Activated CD8-positive, alpha-beta memory T cell treated with anti-CD3 and anti-CD28 coated beads, Interleukin-2, amount 10 ng/mL, durations not matched to agents 7 days and 5 days (primary cell): ENCODE results near the gene NTPCR. TPM values are rescaled to one million over a fixed set of nuclear protein-coding genes. Genes with fewer than 3 reads are reported as not detected.

Experiments
- ATAC-seq: fragments of 150-1000 bp; cut with Tn5 transposase; one replicate; pipeline ENCODE4 v1.10.0; 2021; ENCODE audit warnings: moderate library complexity
- CTCF ChIA-PET: fragments of 350-600 bp; sonication (Branson Sonifier 250); formaldehyde crosslinking; loops from one replicate; lab custom pipeline; 2021; ENCODE audit warnings: antibody characterized with exemption; lab: Charles Lee
- DNase-seq: peaks from one replicate; pipeline ENCODE4 v3.0.0-alpha.2; 2020
- H3K27ac Mint-ChIP-seq: one replicate; pipeline ENCODE4 v1.8.0; 2021; ENCODE audit warnings: mild to moderate bottlenecking, mixed read lengths
- H3K27me3 Mint-ChIP-seq: one replicate; pipeline ENCODE4 v1.8.0; 2021; ENCODE audit warnings: mixed read lengths
- H3K36me3 Mint-ChIP-seq: one replicate; pipeline ENCODE4 v1.8.0; 2021; ENCODE audit warnings: mild to moderate bottlenecking, mixed read lengths
- H3K4me1 Mint-ChIP-seq: one replicate; pipeline ENCODE4 v1.8.0; 2021; ENCODE audit warnings: mixed read lengths
- H3K4me3 Mint-ChIP-seq: one replicate; pipeline ENCODE4 v1.8.0; 2021; ENCODE audit warnings: mild to moderate bottlenecking, moderate library complexity, mixed read lengths
- H3K9me3 Mint-ChIP-seq: one replicate; pipeline ENCODE4 v1.8.0; 2022; ENCODE audit warnings: low read depth, mixed read lengths
- total RNA-seq, 2 experiments: library from RNA; stranded (reverse); gene quantifications; one replicate each; pipeline ENCODE4 v1.2.3, GENCODE V29; 2021

Gene NTPCR
- 10 to 100 TPM; 27.2 to 27.5 TPM for total RNA-seq

DNA sequence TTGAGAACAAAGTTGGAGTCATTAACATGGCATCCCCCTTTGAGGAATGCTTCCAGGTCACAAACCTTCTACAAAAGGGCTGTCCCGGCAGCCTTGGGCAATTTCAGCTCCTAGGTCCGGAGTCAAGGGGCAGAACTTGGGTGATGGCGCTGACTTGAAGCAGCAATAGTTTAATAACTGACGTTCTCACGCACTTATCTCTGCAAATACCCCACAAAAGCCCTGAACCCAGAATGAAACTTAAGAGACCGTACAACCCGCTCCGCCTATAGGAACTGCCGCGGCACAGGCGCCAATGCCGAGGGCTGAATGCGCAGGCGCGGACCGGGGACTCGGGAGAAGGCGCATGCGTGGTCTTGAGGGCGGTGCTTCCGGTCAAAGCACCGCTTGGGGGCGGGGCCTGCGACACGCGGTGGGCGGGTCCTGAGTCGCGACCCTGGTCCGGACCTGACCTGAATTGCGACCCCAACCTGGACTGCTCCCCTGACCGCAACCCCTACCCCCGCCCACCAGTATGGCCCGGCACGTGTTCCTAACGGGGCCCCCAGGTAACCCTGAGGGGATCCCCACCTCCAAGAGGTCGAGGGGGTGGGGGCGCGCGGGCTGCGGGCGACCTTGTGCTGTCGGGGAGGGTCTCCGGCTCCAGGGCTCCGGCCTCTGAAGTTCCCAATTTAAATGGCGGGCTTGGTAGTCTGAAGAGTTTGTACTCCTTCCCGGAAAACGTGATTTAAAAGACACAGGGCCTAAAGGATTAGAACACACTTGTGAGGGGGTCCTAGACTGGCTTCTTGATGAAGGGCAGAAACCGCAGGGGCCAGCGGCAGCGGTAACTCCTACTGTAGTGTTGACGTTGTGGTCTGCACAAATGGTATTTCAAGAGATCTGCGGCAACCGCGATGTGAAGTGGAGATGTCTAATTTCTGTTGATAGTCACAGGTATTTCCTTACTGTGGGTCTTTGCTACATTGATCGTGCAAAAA lies at the start of gene NTPCR:
Gene NTPCR (plus strand): TSS at position 415 of the 980 bp plus-strand sequence. CDS start 100 bp downstream, at position 515.
- CTCF ChIA-PET, result interaction anchor here (0.8 kb wide), 1 partner anchor 10 kb away, joined by 3 read pairs; no protein-coding TSS in a partner anchor
- no peaks in the 10 kb centered on the region for H3K9me3 Mint-ChIP-seq
- H3K36me3 Mint-ChIP-seq, result peaks cover 10% of the 10 kb centered on the region
- peak within 1 kb of the TSS; percentile 97 for H3K4me3 Mint-ChIP-seq
- H3K27ac Mint-ChIP-seq, result peak within 1 kb of the TSS; percentile 94
- H3K4me1 Mint-ChIP-seq, result peaks cover 36% of the 10 kb centered on the region
- H3K27me3 Mint-ChIP-seq, result no peaks in the 10 kb centered on the region
- peak; percentile 96 for DNase-seq
- ATAC-seq, result peak; percentile 93

DNA sequence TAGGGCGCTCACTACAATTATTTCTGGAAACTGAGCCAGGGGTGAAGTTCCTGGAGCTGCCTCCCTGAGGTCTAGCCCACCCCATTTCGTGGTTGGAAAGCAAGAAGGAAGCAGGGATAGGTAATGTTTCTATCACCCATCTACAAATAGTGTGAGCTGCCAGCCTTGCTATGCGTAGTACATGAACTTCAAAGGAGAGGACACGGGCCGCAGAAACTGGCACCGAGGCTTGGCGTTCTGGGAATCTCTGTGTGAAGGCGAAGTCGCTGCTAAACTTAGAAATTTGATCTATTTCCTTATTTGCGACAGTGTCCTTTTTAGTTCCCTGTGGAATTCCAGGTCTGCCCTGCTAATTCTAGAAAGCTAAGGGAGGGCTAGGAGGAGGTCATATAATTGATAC lies 49.6 kb upstream of the NTPCR start:
- no peak for DNase-seq
- Mint-ChIP-seq H3K27ac (no peak overlapping the region), H3K36me3 (no peaks in the 10 kb centered on the region), H3K4me1 (peaks cover 27% of the 10 kb centered on the region), H3K27me3 (no peaks in the 10 kb centered on the region), H3K4me3 (no peak overlapping the region), H3K9me3 (no peaks in the 10 kb centered on the region)
- no peak for ATAC-seq
- CTCF ChIA-PET, result no interaction called here

DNA sequence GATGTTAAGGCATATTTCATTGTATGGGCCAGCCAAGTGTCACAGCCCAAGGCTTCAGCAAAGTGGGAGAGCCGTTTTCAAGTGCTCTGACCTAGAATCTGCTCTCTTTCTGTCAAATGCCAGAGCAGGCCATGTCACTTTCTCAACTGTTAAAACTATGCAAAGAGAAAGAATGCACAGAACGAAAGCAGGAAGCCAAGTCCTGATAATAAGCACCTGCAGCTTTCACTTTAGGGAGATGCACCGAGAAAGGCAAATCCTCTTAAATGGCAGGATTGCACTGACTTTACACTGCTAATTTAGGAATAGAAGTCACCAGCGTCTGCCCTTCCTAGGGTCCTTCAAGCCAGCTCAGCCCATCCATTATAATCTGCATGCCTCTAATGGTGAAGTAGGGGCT lies 49.2 kb upstream of the NTPCR start:
- Mint-ChIP-seq H3K36me3 (no peaks in the 10 kb centered on the region), H3K27me3 (no peaks in the 10 kb centered on the region), H3K4me3 (no peak overlapping the region), H3K9me3 (no peaks in the 10 kb centered on the region), H3K27ac (no peak overlapping the region), H3K4me1 (peaks cover 32% of the 10 kb centered on the region)
- DNase-seq (no peak), ATAC-seq (no peak)
- CTCF ChIA-PET, result no interaction called here

DNA sequence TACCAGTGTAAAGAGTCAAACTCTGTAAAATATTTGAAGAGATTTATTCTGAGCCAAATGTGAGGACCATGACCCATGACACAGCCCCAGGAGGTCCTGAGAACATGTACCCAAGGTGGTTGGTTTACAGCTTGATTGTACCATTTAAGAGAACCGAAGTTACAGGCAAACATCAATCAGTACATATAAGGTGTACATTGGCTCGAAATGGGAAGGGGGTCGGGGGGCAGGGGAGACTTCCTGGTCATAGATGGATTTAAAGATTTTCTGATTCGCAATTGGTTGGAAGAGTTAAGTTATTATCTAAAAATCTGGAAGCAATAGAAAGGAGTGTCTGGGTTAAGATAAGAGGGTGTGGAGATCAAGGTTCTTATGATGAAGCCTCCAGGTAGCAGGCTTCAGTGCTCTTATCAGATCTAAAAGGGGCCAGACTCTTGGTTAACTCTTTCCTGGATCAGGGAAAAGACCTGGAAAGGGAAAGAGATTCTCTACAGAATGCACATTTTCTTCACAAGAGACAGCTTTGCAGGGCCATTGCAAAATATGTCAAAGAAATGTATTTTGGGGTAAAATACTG lies 47.5 kb upstream of the NTPCR start:
- CTCF ChIA-PET, result no interaction called here
- H3K27me3 Mint-ChIP-seq, result no peaks in the 10 kb centered on the region
- peaks cover 34% of the 10 kb centered on the region for H3K4me1 Mint-ChIP-seq
- no peak overlapping the region for H3K4me3 Mint-ChIP-seq
- ATAC-seq (no peak), DNase-seq (no peak)
- no peaks in the 10 kb centered on the region for H3K9me3 Mint-ChIP-seq
- no peaks in the 10 kb centered on the region for H3K36me3 Mint-ChIP-seq
- H3K27ac Mint-ChIP-seq, result no peak overlapping the region

- Mint-ChIP-seq H3K4me3 (no peak overlapping the region), H3K4me1 (peaks cover 34% of the 10 kb centered on the region), H3K27ac (no peak overlapping the region), H3K27me3 (peaks cover 4% of the 10 kb centered on the region), H3K9me3 (no peaks in the 10 kb centered on the region), H3K36me3 (no peaks in the 10 kb centered on the region)
- DNase-seq, result no peak
- ATAC-seq, result no peak
- CTCF ChIA-PET, result interaction anchor here (0.9 to 1.3 kb wide), 2 partner anchors 10 to 203 kb away, joined by 3 to 4 read pairs; no protein-coding TSS in a partner anchor
Measured at GRCh38 chr1:232904131-232904530, 46.3 kb upstream of the NTPCR start.

DNA sequence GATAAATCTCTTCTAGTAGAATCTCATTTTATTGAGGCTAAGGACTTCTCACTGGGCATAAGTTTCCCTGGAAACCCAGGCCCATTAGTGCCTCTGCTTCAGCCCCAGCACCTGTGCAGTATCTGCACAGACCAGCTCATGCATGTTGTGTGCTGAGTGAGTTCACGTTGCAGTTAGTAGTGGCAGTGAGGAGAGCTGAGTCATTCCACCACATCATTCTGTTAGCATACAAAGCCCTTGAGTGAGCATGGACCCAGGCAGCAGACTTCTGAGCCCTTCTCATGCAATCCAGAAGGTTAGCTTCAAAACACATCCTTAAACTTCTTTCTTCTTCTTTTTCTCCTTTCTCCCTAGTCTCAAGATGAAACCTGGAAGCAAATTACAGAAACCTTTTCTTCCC lies 45.8 kb upstream of the NTPCR start:
- DNase-seq, result peak; percentile 50
- no peak overlapping the region for H3K4me3 Mint-ChIP-seq
- CTCF ChIA-PET, result interaction anchor here (1.3 kb wide), 1 partner anchor 203 kb away, joined by 3 read pairs; no protein-coding TSS in a partner anchor

GRCh38 chr1:232905331-232906034 lies 44.9 kb upstream of the NTPCR start:
- CTCF ChIA-PET, result no interaction called here
- no peaks in the 10 kb centered on the region for H3K9me3 Mint-ChIP-seq
- ATAC-seq (peak; percentile 29), DNase-seq (no peak)
- no peak overlapping the region for H3K4me3 Mint-ChIP-seq
- H3K4me1 Mint-ChIP-seq, result peaks cover 41% of the 10 kb centered on the region
- H3K27me3 Mint-ChIP-seq, result peaks cover 4% of the 10 kb centered on the region
- H3K27ac Mint-ChIP-seq, result peak overlapping the region; percentile 25
- no peaks in the 10 kb centered on the region for H3K36me3 Mint-ChIP-seq

More for the DNA sequence above, 45.8 kb upstream of the NTPCR start:
- Mint-ChIP-seq H3K27ac (no peak overlapping the region), H3K4me1 (peaks cover 34% of the 10 kb centered on the region), H3K36me3 (no peaks in the 10 kb centered on the region), H3K9me3 (no peaks in the 10 kb centered on the region), H3K27me3 (peaks cover 4% of the 10 kb centered on the region)
- ATAC-seq, result peak; percentile 92

- no peaks in the 10 kb centered on the region for H3K36me3 Mint-ChIP-seq
- CTCF ChIA-PET, result no interaction called here
- H3K27me3 Mint-ChIP-seq, result peaks cover 4% of the 10 kb centered on the region
- H3K27ac Mint-ChIP-seq, result no peak overlapping the region
- ATAC-seq (no peak), DNase-seq (no peak)
- peaks cover 39% of the 10 kb centered on the region for H3K4me1 Mint-ChIP-seq
- no peaks in the 10 kb centered on the region for H3K9me3 Mint-ChIP-seq
- no peak overlapping the region for H3K4me3 Mint-ChIP-seq
Measured at GRCh38 chr1:232906441-232906840, 44.0 kb upstream of the NTPCR start.

GRCh38 chr1:232908831-232909230 lies 41.6 kb upstream of the NTPCR start:
- Mint-ChIP-seq H3K36me3 (no peaks in the 10 kb centered on the region), H3K27ac (no peak overlapping the region), H3K4me1 (peaks cover 33% of the 10 kb centered on the region), H3K27me3 (peaks cover 4% of the 10 kb centered on the region), H3K9me3 (no peaks in the 10 kb centered on the region), H3K4me3 (no peak overlapping the region)
- CTCF ChIA-PET, result no interaction called here
- ATAC-seq (no peak), DNase-seq (no peak)

- no peak overlapping the region for H3K4me3 Mint-ChIP-seq
- H3K36me3 Mint-ChIP-seq, result no peaks in the 10 kb centered on the region
- DNase-seq, result no peak
- H3K4me1 Mint-ChIP-seq, result peaks cover 27% of the 10 kb centered on the region
- ATAC-seq, result no peak
- CTCF ChIA-PET, result no interaction called here
- H3K27ac Mint-ChIP-seq, result no peak overlapping the region
- peaks cover 4% of the 10 kb centered on the region for H3K27me3 Mint-ChIP-seq
- H3K9me3 Mint-ChIP-seq, result no peaks in the 10 kb centered on the region
Measured at GRCh38 chr1:232909752-232910151, 40.7 kb upstream of the NTPCR start.

- no peak for DNase-seq
- Mint-ChIP-seq H3K4me1 (peaks cover 18% of the 10 kb centered on the region), H3K9me3 (no peaks in the 10 kb centered on the region), H3K4me3 (no peak overlapping the region), H3K27me3 (peaks cover 4% of the 10 kb centered on the region), H3K27ac (no peak overlapping the region), H3K36me3 (no peaks in the 10 kb centered on the region)
- no peak for ATAC-seq
- CTCF ChIA-PET, result no interaction called here
Measured at GRCh38 chr1:232911027-232911599, 39.3 kb upstream of the NTPCR start.

DNA sequence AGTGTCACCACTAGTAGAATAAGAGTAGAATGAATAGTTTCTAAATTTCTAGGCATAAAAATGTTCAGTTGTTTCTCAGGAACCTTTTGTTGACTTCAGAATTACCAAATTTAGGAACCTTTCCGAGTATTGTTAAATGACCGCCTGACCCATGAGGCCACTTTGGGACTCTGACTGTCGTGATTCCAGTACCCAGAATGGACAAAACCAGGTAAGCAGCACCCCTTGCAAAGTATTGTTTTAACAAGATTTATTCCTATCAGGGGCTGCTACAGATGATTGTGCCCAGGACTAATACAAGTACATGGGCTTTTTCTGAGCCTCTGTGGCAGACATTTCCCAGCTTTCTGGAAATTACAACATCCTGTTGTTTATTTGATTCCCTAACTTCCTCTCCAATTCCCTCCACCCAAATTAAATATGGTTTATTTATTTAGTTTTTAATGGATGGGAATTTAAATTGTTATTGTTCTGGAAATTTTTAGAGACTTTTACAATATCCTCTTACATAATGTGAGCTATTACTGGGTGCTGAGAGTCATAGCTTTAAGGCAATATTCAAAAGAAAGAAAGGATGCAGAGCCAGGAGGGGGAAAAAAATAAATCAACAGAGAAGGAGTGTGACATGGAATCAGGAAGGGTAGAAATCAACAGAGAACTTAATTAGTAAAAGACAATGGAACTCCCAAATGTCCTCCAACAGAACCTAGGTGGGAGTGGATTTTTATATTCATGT lies 37.4 kb upstream of the NTPCR start:
- CTCF ChIA-PET, result no interaction called here
- no peak for ATAC-seq
- DNase-seq, result no peak
- H3K36me3 Mint-ChIP-seq, result peaks cover 4% of the 10 kb centered on the region
- H3K4me3 Mint-ChIP-seq, result no peak overlapping the region
- no peak overlapping the region for H3K27ac Mint-ChIP-seq
- H3K9me3 Mint-ChIP-seq, result no peaks in the 10 kb centered on the region
- H3K4me1 Mint-ChIP-seq, result peaks cover 21% of the 10 kb centered on the region
- H3K27me3 Mint-ChIP-seq, result peaks cover 4% of the 10 kb centered on the region
